Fibroblast of lung (primary cell): ENCODE measurements around the gene CFAP46.

ENCODE experiments used
- EZH2 ChIP-seq: IDR thresholded peaks from 2 replicates; pipeline ENCODE4 v1.5.1; 2012; ENCODE audit warnings: low read length, control low read depth, mild to moderate bottlenecking; ENCODE audit errors: missing control alignments
- TF ChIP-seq, protein P1 (sequence below), 2 donors: IDR thresholded peaks in 1 of 2; conservative IDR thresholded peaks in 1 of 2; 1 replicate in 1 of 2; 2 replicates in 1 of 2; pipeline ENCODE4 v1.5.1; 2011 to 2012; ENCODE audit warnings: low read length in 2 of 2, control low read depth in 1 of 2, inconsistent platforms in 1 of 2, low read depth in 1 of 2, mild to moderate bottlenecking in 1 of 2

GRCh38 chr10:132912225-132912712 is 30.1 kb downstream of the CFAP46 start:
- TF ChIP-seq, protein P1, sequence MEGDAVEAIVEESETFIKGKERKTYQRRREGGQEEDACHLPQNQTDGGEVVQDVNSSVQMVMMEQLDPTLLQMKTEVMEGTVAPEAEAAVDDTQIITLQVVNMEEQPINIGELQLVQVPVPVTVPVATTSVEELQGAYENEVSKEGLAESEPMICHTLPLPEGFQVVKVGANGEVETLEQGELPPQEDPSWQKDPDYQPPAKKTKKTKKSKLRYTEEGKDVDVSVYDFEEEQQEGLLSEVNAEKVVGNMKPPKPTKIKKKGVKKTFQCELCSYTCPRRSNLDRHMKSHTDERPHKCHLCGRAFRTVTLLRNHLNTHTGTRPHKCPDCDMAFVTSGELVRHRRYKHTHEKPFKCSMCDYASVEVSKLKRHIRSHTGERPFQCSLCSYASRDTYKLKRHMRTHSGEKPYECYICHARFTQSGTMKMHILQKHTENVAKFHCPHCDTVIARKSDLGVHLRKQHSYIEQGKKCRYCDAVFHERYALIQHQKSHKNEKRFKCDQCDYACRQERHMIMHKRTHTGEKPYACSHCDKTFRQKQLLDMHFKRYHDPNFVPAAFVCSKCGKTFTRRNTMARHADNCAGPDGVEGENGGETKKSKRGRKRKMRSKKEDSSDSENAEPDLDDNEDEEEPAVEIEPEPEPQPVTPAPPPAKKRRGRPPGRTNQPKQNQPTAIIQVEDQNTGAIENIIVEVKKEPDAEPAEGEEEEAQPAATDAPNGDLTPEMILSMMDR (conservative IDR thresholded peaks at IDR 0.05 in 1 of 2, IDR thresholded peaks at IDR 0.05 in 1 of 2; ENCODE audit: low read depth in 1 of 2, low read length in 2 of 2), result no peak
- no peak for TF ChIP-seq EZH2
